ENCODE data around the gene SLC2A10.

GRCh38 chr20:46709459-46710152 is at the start of gene SLC2A10:
- peak; percentile 52 for TF ChIP-seq EZH2 (IDR thresholded peaks at IDR 0.05; ENCODE audit: borderline replicate concordance, low read depth, low read length, poor library complexity, severe bottlenecking)
- TF ChIP-seq CTCF (conservative IDR thresholded peaks at IDR 0.05; ENCODE audit: low read depth, low read length) = no peak
